ENCODE measurements around the gene GTF3C2.
"Not testable (repeated sequence)": the region's sequence is repeated elsewhere in the genome, so short reads cannot be mapped to it uniquely, and the experiment has no call there.

Gene GTF3C2

GRCh38 chr2:27370816-27371620 lies 14.5 kb upstream of the GTF3C2 start:
- DNase-seq: no peak

GRCh38 chr2:27370026-27370815 lies 13.7 kb upstream of the GTF3C2 start, which contains the start of the genes EIF2B4 and SNX17:
TSS of gene EIF2B4 (minus strand) at chr2:27370338. CDS start at chr2:27370314, 24 bp downstream.
TSS of gene SNX17 (plus strand) at chr2:27370616. CDS start at chr2:27370744, 128 bp downstream.
- DNase-seq: peak; percentile 99

GRCh38 chr2:27369471-27370025 lies 13.0 kb upstream of the GTF3C2 start:
- peak; percentile 25 for DNase-seq

- DNase-seq: no peak
Measured at GRCh38 chr2:27363933-27364332, 7.4 kb upstream of the GTF3C2 start.

GRCh38 chr2:27362678-27363420 lies 6.3 kb upstream of the GTF3C2 start:
- DNase-seq: no peak

- no peak for DNase-seq
Measured at GRCh38 chr2:27356056-27356381, 545 bp downstream of the GTF3C2 start.

GRCh38 chr2:27354597-27354927 lies 2.0 kb downstream of the GTF3C2 start:
- no peak for DNase-seq

GRCh38 chr2:27353762-27354596 lies 2.6 kb downstream of the GTF3C2 start:
- DNase-seq: no peak

GRCh38 chr2:27353386-27353761 lies 3.2 kb downstream of the GTF3C2 start:
- not testable (repeated sequence) for DNase-seq

- DNase-seq: no peak
Measured at GRCh38 chr2:27351802-27352598, 4.6 kb downstream of the GTF3C2 start.

GRCh38 chr2:27350106-27350693 lies 6.4 kb downstream of the GTF3C2 start:
- DNase-seq: no peak

- no peak for DNase-seq
Measured at GRCh38 chr2:27347641-27348040, 8.9 kb downstream of the GTF3C2 start.

GRCh38 chr2:27336173-27336572 lies 20.4 kb downstream of the GTF3C2 start:
- no peak for DNase-seq

GRCh38 chr2:27335311-27335710 lies 21.3 kb downstream of the GTF3C2 start:
- DNase-seq: no peak

GRCh38 chr2:27324720-27325119 lies 31.8 kb downstream of the GTF3C2 start:
- DNase-seq: no peak

- no peak for DNase-seq
Measured at GRCh38 chr2:27323596-27324285, 32.8 kb downstream of the GTF3C2 start.

- peak; percentile 90 for DNase-seq
Measured at GRCh38 chr2:27322766-27323595, 33.6 kb downstream of the GTF3C2 start, which contains the start of gene MPV17. TSS of gene MPV17 (minus strand) at chr2:27323097. CDS start at chr2:27322517, 580 bp downstream.

GRCh38 chr2:27322301-27322765 lies 34.2 kb downstream of the GTF3C2 start:
- no peak for DNase-seq

GRCh38 chr2:27320958-27321543 lies 35.5 kb downstream of the GTF3C2 start:
- DNase-seq: no peak

Data from NCI-H1694 (cell line).